Fibroblast of skin of right biceps (primary cell): ENCODE data around the gene CIP2A.

Experiments used
- DNase-seq: peaks from one replicate; pipeline ENCODE4 v3.0.0-alpha.2; 2013

The CIP2A gene

DNA sequence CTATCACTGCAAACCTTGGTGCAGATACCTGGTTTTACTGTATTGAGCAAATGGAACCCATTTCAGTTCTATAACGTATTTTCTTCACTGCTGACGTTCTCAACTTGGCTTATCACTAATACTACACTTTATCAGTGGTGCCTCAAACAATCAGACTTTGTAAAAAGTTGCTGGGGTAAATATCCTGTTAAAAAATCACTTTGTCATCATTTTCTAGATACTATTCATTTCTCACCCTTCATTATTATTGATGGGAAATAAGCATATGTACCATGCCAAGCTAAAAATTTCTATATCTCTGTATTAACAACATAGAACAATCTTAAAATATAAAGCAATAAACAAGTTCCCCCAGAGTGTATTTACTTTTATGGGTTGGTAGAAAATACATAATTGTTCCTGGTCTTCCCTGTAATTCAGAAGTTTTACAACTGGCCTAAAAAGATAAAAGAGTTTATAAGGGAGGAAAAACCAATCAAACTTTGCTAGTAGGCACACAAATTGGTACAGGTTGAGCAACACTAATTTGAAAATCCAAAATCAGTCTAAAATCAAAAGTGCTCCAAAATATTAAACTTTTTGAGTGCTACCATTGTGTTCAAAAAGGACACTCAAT lies 33.2 kb downstream of the CIP2A start:
- no peak for DNase-seq

DNA sequence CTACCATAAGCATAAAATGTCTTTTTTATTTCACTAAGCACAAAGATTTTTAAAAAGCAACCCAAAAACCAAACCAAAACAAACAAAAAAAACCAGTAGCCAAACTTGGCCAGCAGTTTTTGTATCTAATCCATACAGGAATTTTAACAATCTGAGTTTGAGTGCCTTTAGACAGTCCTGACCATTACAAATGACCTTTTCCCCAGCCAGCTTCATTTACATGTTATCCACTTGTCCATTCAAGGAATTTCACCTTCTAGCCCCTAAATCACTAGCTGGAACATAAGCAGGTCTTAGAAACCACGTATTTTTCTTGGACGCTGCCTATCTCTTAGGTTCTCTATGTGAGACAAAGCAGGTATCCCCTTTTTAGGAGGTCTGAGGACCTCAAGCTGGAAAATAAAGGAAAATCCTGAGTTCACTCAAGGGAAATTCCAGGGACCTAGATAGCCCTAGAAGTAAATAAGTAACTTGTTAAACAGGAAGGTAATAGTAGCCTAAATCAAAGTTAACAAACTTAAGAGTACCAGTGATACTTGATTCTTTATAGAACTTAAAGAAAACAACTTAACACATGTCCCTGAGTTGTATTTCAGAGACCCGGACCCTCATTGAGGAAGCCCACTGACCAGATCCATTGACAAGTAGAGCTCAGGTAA lies 34.2 kb downstream of the CIP2A start:
- DNase-seq: no peak

GRCh38 chr3:108554229-108554628 lies 35.0 kb downstream of the CIP2A start:
- no peak for DNase-seq

- peak; percentile 43 for DNase-seq
Measured at GRCh38 chr3:108552267-108553159, 36.7 kb downstream of the CIP2A start.

DNA sequence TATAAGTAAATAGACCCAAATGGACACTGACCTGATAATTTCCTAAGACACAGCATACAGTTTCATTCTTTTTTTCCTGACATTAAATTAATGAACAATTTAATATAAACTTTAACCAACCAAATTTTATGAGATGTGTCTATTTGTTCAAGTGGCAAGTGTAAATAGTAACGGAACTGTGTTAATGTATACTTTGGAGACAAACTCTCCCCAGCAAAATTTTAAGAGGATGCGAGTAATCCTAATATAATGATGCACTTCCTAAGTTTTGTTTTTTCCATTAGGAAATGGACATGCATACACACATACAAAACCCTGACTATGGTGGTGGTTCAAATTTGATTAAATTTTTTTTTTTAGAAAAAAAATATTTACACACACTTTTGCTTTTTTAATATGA lies 40.4 kb downstream of the CIP2A start:
- no peak for DNase-seq

GRCh38 chr3:108548304-108548703 lies 40.9 kb downstream of the CIP2A start:
- DNase-seq: no peak

- no peak for DNase-seq
Measured at GRCh38 chr3:108546692-108547091, 42.5 kb downstream of the CIP2A start.

DNA sequence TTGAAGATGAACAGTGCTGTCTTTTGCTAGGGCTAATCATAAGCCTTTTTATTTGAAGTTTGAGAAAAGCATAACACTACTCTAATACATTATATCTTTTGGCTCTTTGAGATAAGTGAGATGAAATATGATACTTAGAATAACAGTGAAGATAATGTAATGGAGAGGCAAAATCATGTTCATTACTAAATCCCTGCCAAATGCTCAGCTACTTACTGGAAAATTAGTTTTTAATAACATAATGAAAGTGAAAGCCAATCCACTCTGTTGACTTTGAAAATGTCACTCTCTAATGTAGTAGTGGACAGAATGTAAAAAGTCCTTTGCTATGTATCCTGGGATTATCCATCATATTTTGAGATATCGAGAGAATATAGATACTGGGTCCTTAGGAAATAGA lies 43.0 kb downstream of the CIP2A start:
- DNase-seq: no peak

GRCh38 chr3:108538083-108538482 lies 51.2 kb downstream of the CIP2A start:
- DNase-seq: no peak

- DNase-seq: no peak
Measured at GRCh38 chr3:108528459-108529252, 60.6 kb downstream of the CIP2A start.

GRCh38 chr3:108527817-108528216 lies 61.4 kb downstream of the CIP2A start:
- DNase-seq: no peak

GRCh38 chr3:108527109-108527508 lies 62.1 kb downstream of the CIP2A start:
- DNase-seq: no peak

DNA sequence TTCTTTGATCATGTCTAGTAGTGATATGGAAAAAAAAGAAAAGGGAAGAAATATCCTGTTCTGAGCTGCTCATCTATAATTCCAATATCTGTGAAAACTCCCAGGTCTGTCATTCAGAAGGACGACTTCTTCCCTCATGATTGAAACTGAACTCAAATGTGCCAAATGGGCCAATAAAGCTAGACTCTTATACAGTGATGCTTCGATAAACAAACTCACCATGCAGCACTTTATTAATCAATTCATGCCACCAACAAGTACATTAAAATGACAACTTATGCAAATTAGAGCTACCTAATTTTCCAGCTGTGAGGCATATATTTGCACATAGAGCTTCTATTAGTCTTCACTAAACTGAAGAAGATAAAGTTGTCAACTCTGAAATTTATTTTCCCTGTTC lies 63.3 kb downstream of the CIP2A start:
- DNase-seq: no peak

GRCh38 chr3:108525256-108525655 lies 64.0 kb downstream of the CIP2A start:
- no peak for DNase-seq

- DNase-seq: peak; percentile 2
Measured at GRCh38 chr3:108524537-108524936, 64.7 kb downstream of the CIP2A start.

GRCh38 chr3:108518895-108519294 lies 70.3 kb downstream of the CIP2A start:
- peak; percentile 24 for DNase-seq

DNA sequence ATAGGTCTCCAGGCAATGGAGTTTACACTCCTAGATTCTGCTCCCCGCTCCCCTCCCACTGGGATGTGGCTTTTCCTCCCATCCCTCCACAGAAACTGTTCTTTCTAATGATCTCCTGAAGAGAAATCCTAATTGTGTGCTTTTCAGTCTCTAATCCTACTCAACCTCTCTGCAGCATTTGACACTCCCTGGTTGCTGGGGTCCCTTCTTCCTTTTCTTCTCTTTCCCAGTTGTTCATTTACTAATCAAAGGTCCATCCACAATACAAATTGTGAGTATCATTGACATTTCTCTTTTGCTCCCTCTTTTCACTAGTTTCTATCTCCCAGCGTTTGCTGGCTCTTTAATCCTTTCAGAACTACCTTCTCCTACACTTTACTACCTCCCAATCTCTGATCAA lies 72.4 kb downstream of the CIP2A start:
- no peak for DNase-seq

- DNase-seq: peak; percentile 7
Measured at GRCh38 chr3:108513961-108514360, 75.3 kb downstream of the CIP2A start.

DNA sequence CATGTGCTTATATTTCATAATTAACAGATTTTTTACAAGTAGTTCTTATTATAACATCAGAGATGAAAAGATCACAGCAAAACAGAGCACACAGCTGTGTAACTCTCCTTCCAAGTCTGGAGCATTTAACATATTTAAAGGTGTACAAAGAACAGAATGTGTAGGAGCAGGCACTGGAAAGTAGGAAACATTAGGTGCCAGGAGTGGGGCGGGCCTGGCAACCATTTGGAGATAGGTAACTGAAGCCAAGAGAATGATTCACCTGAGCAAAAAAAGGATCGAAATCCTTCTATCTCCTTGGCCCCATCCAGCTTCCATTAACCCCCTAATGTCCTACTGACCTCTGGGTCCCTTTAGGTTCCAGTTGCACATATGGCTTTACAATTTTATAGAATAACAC lies 76.6 kb downstream of the CIP2A start:
- no peak for DNase-seq

- DNase-seq: no peak
Measured at GRCh38 chr3:108511490-108511889, 77.7 kb downstream of the CIP2A start.

DNA sequence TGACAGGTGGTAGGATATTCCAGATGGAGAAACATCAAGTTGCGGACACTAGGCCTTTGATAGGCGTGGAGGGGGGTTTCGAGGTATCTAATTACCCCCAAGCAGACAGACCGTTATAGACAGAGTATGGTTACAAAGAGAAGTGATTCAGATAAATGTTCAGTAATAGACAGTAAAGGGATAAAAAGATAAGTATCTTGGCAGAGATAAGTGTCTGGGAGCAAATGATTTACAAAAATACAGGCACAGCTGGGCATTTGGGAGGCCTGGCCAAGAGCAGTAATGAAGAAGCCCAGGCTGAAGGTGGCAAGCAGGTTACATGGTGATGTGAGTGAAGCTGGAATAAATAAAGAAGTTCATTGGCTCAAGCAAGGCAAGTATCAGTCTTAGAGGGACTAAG lies 78.2 kb downstream of the CIP2A start:
- no peak for DNase-seq

DNA sequence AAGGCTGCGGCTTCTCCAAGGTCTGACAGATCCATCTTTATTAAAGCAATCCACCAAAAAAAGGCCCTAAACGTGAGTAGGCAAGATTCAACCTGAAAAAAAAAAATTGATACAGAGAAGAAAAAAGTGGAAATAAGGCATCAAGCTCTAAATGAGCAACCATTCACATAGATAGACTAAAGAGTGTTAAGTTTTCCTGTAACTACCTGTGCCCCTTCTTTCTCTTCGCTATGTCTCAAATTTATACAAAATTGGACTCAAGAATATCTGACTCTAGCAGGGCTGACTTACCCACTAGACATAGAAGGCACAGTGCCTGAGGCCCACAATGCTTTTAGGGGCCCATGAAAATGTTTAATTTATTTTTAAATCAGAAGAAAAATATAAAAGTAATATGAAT lies 78.7 kb downstream of the CIP2A start, which contains the start of gene MYH15:
TSS of gene MYH15 (minus strand) at position 101 of the 400 bp plus-strand sequence. CDS start at position 35, 66 bp downstream.
- no peak for DNase-seq

- no peak for DNase-seq
Measured at GRCh38 chr3:108509871-108510270, 79.4 kb downstream of the CIP2A start.
